ENCODE results near the gene NDEL1.

NDEL1 gene

GRCh38 chr17:8477171-8477570 is 41.5 kb downstream of the NDEL1 start:
- H3K4me3 ChIP-seq (ENCODE audit: low read depth, low read length): no peak overlapping the region

- no peak overlapping the region for H3K4me3 ChIP-seq (ENCODE audit: low read depth, low read length)
These were observed 42.2 kb downstream of the NDEL1 start for GRCh38 chr17:8477715-8478441.

- H3K4me3 ChIP-seq (ENCODE audit: low read depth, low read length): no peak overlapping the region
These were observed 43.8 kb downstream of the NDEL1 start for GRCh38 chr17:8479431-8479947.

GRCh38 chr17:8480011-8480976 is 44.6 kb downstream of the NDEL1 start:
- no peak overlapping the region for H3K4me3 ChIP-seq (ENCODE audit: low read depth, low read length)

DNA sequence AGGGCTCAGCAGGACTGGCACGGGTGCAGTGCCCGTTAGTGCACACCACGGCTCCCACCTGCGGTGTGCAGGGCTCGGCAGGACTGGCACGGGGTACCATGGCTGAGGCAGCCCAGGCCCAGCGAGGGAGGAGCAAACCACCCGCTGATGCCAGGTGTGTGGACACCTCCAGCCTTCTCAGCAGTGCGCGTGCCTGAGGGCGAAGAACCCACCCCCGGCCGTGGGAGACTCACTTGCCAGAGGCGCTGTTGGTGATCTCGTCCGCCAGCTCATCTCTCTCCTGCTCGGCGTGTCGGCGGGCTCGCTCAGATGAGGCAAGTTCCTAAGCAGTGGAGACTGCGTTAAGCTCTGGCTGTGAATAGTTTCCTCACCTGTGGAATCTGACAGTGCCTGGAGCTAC is 45.4 kb downstream of the NDEL1 start:
- H3K4me3 ChIP-seq (ENCODE audit: low read depth, low read length): no peak overlapping the region

- H3K4me3 ChIP-seq (ENCODE audit: low read depth, low read length): no peak overlapping the region
These were observed 46.0 kb downstream of the NDEL1 start for GRCh38 chr17:8481703-8482102.

- no peak overlapping the region for H3K4me3 ChIP-seq (ENCODE audit: low read depth, low read length)
These were observed 46.9 kb downstream of the NDEL1 start for GRCh38 chr17:8482546-8482945.

DNA sequence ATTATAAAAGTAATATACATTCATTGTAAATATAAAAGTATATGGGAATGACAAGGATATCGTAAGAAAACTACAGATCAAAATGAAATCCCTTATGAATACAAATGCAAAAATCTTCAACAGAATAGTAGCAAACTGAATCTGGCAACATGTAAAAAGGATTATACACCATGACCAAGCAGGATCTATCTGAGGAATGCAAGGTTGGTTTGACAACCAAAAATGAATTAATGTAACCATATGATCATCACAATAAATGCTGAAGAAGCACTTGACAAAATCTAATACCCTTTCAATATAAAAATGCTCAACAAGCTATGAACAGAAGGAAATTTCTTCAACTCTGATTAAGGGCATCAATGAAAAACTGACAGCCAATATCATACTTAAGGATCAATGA is 48.8 kb downstream of the NDEL1 start:
- H3K4me3 ChIP-seq (ENCODE audit: low read depth, low read length): no peak overlapping the region

GRCh38 chr17:8485491-8485890 is 49.8 kb downstream of the NDEL1 start:
- H3K4me3 ChIP-seq (ENCODE audit: low read depth, low read length): no peak overlapping the region

DNA sequence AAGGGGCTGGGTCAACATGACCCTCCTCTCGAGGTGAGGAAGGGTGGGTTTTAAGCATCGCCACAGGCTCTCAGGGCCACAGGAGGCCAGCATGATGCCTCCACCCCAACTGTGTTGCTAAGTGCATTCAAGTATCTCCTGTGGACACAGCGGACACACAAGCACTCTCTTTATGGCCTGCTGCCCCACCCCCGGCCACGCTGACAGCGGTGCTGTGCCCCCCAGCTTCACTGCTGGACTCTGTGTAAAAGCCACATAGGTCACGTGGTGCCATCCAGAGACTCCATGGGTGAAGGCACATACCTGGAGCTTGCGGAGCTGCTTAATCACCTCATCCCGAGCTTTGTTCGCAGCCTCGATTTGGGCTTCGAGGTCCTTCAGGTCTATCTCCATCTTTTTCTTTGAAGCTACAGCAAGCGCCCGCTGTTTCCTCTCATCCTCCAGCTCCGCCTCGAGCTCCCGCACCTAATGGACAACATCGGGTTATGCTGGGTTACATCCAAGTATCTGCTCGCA is 51.5 kb downstream of the NDEL1 start:
- no peak overlapping the region for H3K4me3 ChIP-seq (ENCODE audit: low read depth, low read length)

DNA sequence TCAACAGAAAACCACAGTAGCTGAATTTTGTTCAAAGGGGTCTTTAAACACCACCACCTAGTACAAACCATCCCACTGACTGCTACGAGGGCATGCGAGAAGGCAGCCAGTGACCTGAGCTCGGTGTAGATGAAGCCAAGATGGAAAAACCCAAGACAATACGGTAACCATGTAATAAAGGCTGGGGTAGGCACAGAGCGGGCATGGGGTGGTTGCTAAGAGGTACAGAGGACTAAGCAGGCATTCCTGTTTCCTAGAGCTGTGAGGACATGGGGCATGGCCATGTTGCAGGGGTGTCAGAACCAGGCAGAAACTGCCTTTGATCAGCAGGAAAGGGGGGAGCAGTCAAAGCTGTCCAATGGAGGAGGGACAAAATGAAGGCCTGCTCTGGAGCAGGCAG is 52.1 kb downstream of the NDEL1 start:
- H3K4me3 ChIP-seq (ENCODE audit: low read depth, low read length): no peak overlapping the region

GRCh38 chr17:8488491-8488890 is 52.8 kb downstream of the NDEL1 start:
- no peak overlapping the region for H3K4me3 ChIP-seq (ENCODE audit: low read depth, low read length)

GRCh38 chr17:8488901-8489300 is 53.2 kb downstream of the NDEL1 start:
- no peak overlapping the region for H3K4me3 ChIP-seq (ENCODE audit: low read depth, low read length)

- no peak overlapping the region for H3K4me3 ChIP-seq (ENCODE audit: low read depth, low read length)
These were observed 54.2 kb downstream of the NDEL1 start for GRCh38 chr17:8489841-8490240.

DNA sequence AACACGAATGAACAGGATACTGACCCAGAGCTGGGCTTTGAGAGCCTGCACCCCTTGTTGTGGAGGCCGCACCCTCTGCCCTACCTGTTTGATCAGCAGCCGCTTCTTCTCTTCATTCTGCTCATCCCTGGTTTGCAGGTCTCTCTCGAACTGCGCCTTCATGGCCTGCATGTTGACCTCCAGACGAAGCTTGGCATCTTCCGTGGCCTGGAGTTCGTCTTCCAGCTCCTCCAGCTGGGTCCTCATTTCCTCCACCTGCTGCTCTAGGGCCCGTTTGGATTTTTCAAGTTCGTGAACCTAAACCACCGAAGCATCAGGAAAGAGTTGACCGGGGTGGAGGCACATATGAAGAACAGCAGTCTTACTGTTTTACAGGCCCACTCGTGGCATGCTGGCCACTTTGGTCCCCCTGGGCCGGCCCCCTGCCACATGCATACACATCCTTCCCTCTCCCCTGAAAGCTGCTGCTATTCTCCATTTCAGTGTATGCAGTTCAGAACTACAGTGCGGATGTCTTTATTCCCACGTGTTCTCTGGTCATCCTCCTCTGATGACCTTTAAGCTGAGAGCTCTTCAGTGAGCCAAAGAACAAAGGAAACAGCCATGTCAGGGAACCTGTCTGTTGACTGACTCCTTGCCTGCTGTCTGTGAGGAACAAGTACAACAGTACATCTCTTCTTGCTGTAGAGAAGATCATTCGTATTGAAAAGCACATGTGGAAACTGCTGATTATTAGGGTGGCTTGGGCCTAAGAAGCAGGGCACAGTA is 54.8 kb downstream of the NDEL1 start:
- H3K4me3 ChIP-seq (ENCODE audit: low read depth, low read length): no peak overlapping the region

GRCh38 chr17:8492121-8492520 is 56.4 kb downstream of the NDEL1 start:
- no peak overlapping the region for H3K4me3 ChIP-seq (ENCODE audit: low read depth, low read length)

- H3K4me3 ChIP-seq (ENCODE audit: low read depth, low read length): no peak overlapping the region
These were observed 58.3 kb downstream of the NDEL1 start for GRCh38 chr17:8494021-8494420.

GRCh38 chr17:8494506-8495111 is 58.9 kb downstream of the NDEL1 start:
- H3K4me3 ChIP-seq (ENCODE audit: low read depth, low read length): no peak overlapping the region

DNA sequence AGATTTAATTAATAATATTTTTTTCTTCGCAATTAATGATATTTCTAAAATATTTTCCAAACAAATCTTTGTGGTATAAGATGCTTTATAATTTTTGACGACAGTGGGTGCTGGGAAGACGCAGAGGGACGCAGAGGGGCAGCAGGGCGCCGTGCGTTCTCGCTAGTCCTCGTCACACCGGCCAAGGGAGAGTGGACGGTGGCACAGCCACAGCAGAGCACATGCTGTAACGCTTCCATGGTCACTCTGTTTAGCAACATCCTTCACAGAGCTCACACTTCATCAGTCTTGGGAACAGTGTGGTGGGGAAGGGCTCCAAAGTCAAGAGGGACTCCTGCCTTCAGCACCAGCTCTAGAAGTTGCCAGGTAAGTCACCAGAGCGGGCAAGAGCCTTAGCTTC is 60.4 kb downstream of the NDEL1 start:
- no peak overlapping the region for H3K4me3 ChIP-seq (ENCODE audit: low read depth, low read length)

GRCh38 chr17:8499171-8499570 is 63.5 kb downstream of the NDEL1 start:
- no peak overlapping the region for H3K4me3 ChIP-seq (ENCODE audit: low read depth, low read length)

Measured in iPS-11a (cell line).